ENCODE results near the gene POFUT2.

The POFUT2 gene

DNA sequence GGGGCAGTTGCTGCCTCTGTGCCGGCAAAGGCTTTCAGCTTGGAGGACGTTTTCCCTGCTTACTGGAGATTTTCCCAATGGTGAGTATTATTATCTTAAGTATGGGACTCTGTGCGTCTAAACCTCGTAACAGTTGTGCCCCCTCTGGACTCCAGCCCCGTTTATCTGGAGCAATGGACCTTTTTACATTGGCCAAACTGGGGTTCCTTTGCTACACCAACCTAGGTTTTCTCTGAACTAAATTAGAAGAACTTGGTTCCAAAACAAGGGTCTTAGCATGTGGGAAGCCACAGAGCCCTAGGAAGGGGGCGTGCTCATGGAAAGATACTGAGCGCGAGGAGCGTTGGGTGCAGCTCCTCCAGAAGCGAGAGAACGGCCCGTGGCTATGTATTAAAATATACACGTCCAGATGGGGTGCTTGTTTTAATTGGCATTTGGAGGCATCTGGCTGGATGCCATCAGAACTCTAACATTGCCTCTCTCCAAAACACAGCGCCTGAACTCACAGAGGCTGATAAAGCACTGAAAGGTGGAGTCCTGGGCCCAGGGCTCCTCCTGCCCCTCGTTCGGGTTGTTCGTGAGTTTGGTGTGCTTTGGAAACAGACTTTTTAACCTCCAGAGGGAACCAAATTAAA is 28.4 kb downstream of the POFUT2 start:
- peaks cover 0 to 65% (median 22%) of the 10 kb centered on the region in 4 experiments for H3K4me1 ChIP-seq (ENCODE audit: control extremely low read depth in 1 of 4, control insufficient read depth in 4 of 4, insufficient read depth in 4 of 4, low read length in 3 of 4)
- no peak overlapping the region for H3K27ac ChIP-seq (ENCODE audit: insufficient read depth in 1 of 2, low read depth in 1 of 2, low read length in 2 of 2, poor library complexity in 1 of 2, severe bottlenecking in 2 of 2)
- DNase-seq = peak in 1 of 3 donors; percentile 13
- H3K27me3 ChIP-seq (replicated peaks in 2 of 5; ENCODE audit: control insufficient read depth in 4 of 5, insufficient read depth in 5 of 5, low read length in 4 of 5) = no peaks in the 10 kb centered on the region
- no peak overlapping the region for H3K4me3 ChIP-seq (ENCODE audit: control insufficient read depth in 1 of 7, extremely low read depth in 1 of 7, insufficient read depth in 4 of 7, low read depth in 2 of 7, low read length in 6 of 7)
- CTCF ChIA-PET = interaction anchor here (1.3 kb wide), 1 partner anchor 119 kb away, joined by 5 read pairs; no protein-coding TSS in a partner anchor
- POLR2A ChIA-PET = no interaction called here
- 94% methylated on average over 11 of the region's 17 CpGs for WGBS (ENCODE audit: insufficient coverage)
- H3K36me3 ChIP-seq (ENCODE audit: control insufficient read depth in 4 of 4, insufficient read depth in 4 of 4, low read length in 3 of 4) = peaks cover 0 to 12% (median 6%) of the 10 kb centered on the region in 4 experiments
- no peaks in the 10 kb centered on the region for H3K9me3 ChIP-seq (ENCODE audit: control extremely low read depth in 1 of 5, control insufficient read depth in 4 of 5, insufficient read depth in 2 of 5, low read depth in 1 of 5, low read length in 4 of 5)

DNA sequence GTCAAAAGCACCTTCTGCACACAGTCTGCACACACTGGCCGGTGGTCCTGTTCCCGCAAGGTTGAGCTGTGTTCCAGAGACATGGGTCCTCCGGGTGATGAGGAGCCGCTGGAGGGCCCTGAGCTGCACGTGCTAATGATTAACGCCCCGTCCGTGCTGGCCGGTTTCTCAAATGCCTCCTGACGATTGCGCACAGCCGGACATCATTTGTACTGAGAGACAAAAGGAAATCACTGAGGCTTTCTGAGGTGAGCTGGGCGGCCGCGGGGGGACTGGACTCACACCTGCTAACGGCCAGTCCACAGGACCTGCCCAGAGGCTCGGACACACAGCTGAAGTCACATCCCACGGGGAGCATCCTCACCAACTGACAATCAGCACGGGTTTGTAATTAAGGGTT is 29.2 kb downstream of the POFUT2 start:
- peaks cover 0 to 5% (median 2%) of the 10 kb centered on the region in 4 experiments for H3K36me3 ChIP-seq (ENCODE audit: control insufficient read depth in 4 of 4, insufficient read depth in 4 of 4, low read length in 3 of 4)
- no peak for DNase-seq
- H3K27me3 ChIP-seq (replicated peaks in 2 of 5; ENCODE audit: control insufficient read depth in 4 of 5, insufficient read depth in 5 of 5, low read length in 4 of 5) = no peaks in the 10 kb centered on the region
- H3K9me3 ChIP-seq (ENCODE audit: control extremely low read depth in 1 of 5, control insufficient read depth in 4 of 5, insufficient read depth in 2 of 5, low read depth in 1 of 5, low read length in 4 of 5) = no peaks in the 10 kb centered on the region
- ChIA-PET CTCF (interaction anchor here (1.3 kb wide), 1 partner anchor 118 kb away, joined by 5 read pairs; no protein-coding TSS in a partner anchor), POLR2A (no interaction called here)
- no peak overlapping the region for H3K27ac ChIP-seq (ENCODE audit: insufficient read depth in 1 of 2, low read depth in 1 of 2, low read length in 2 of 2, poor library complexity in 1 of 2, severe bottlenecking in 2 of 2)
- 91% methylated on average over 18 of the region's 19 CpGs for WGBS (ENCODE audit: insufficient coverage)
- H3K4me1 ChIP-seq (ENCODE audit: control extremely low read depth in 1 of 4, control insufficient read depth in 4 of 4, insufficient read depth in 4 of 4, low read length in 3 of 4) = peaks cover 0 to 70% (median 22%) of the 10 kb centered on the region in 4 experiments
- H3K4me3 ChIP-seq (ENCODE audit: control insufficient read depth in 1 of 7, extremely low read depth in 1 of 7, insufficient read depth in 4 of 7, low read depth in 2 of 7, low read length in 6 of 7) = no peak overlapping the region

- 91% methylated on average over 37 of the region's 40 CpGs for WGBS (ENCODE audit: insufficient coverage)
- CTCF ChIA-PET = interaction anchor here (0.9 to 2.0 kb wide), 3 partner anchors 10 to 121 kb away, joined by 3 to 9 read pairs (median 3); no protein-coding TSS in a partner anchor
- Histone ChIP-seq H3K4me1 (ENCODE audit: control extremely low read depth in 1 of 4, control insufficient read depth in 4 of 4, insufficient read depth in 4 of 4, low read length in 3 of 4) (peaks cover 0 to 76% (median 22%) of the 10 kb centered on the region in 4 experiments), H3K27me3 (replicated peaks in 2 of 5; ENCODE audit: control insufficient read depth in 4 of 5, insufficient read depth in 5 of 5, low read length in 4 of 5) (no peaks in the 10 kb centered on the region), H3K36me3 (ENCODE audit: control insufficient read depth in 4 of 4, insufficient read depth in 4 of 4, low read length in 3 of 4) (no peaks in the 10 kb centered on the region), H3K27ac (ENCODE audit: insufficient read depth in 1 of 2, low read depth in 1 of 2, low read length in 2 of 2, poor library complexity in 1 of 2, severe bottlenecking in 2 of 2) (no peak overlapping the region), H3K4me3 (ENCODE audit: control insufficient read depth in 1 of 7, extremely low read depth in 1 of 7, insufficient read depth in 4 of 7, low read depth in 2 of 7, low read length in 6 of 7) (no peak overlapping the region), H3K9me3 (ENCODE audit: control extremely low read depth in 1 of 5, control insufficient read depth in 4 of 5, insufficient read depth in 2 of 5, low read depth in 1 of 5, low read length in 4 of 5) (no peaks in the 10 kb centered on the region)
- POLR2A ChIA-PET = no interaction called here
- peak in 2 of 3 donors; percentile 10 to 24 for DNase-seq
Measured at GRCh38 chr21:45257673-45258341, 29.9 kb downstream of the POFUT2 start.

DNA sequence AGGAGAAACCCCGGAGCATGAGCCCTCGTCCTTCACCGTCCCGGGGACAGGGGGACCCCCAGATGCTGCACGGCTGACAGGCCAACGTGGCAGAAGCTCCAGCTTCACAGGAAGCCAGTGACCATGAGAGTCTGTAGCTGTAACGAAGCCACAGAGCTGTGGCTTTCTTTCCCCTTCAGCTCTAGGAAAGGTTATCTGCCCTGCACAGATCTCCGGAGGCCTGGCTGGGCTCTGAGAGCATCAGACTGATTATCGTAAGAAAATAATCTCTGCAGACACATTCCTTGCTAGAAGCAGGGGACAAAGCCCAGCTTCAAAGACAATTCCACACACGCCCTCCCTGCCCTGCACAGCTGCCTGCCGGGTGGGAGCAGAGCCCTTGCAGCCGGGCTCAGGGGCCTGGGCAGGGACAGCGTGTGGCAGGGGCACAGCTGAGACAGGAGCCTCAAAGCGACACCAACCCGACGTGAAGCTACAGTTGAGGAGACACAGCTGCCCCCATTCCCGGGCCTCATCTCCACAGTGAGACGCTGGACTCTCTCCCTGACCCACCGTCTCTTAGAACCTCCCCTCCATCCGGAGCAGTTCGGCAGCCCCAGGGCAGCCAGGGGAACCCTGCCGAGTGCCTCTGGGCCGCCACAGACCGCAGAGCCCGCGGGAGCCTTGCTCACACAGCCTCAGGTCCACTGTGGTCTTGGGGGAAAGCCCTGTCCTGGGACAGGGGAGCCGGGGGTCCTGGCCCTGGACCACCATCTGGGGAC is 30.6 kb downstream of the POFUT2 start:
- 35% methylated on average over 26 of the region's 27 CpGs for WGBS (ENCODE audit: insufficient coverage)
- Histone ChIP-seq H3K4me1 (ENCODE audit: control extremely low read depth in 1 of 4, control insufficient read depth in 4 of 4, insufficient read depth in 4 of 4, low read length in 3 of 4) (peaks cover 0 to 81% (median 22%) of the 10 kb centered on the region in 4 experiments), H3K36me3 (ENCODE audit: control insufficient read depth in 4 of 4, insufficient read depth in 4 of 4, low read length in 3 of 4) (no peaks in the 10 kb centered on the region), H3K27ac (ENCODE audit: insufficient read depth in 1 of 2, low read depth in 1 of 2, low read length in 2 of 2, poor library complexity in 1 of 2, severe bottlenecking in 2 of 2) (peak overlapping the region in 1 of 2 experiments; percentile 54), H3K4me3 (ENCODE audit: control insufficient read depth in 1 of 7, extremely low read depth in 1 of 7, insufficient read depth in 4 of 7, low read depth in 2 of 7, low read length in 6 of 7) (peak overlapping the region in 2 of 7 experiments; percentile 29 to 54), H3K27me3 (replicated peaks in 2 of 5; ENCODE audit: control insufficient read depth in 4 of 5, insufficient read depth in 5 of 5, low read length in 4 of 5) (no peaks in the 10 kb centered on the region), H3K9me3 (ENCODE audit: control extremely low read depth in 1 of 5, control insufficient read depth in 4 of 5, insufficient read depth in 2 of 5, low read depth in 1 of 5, low read length in 4 of 5) (no peaks in the 10 kb centered on the region)
- CTCF ChIA-PET = interaction anchor here (0.9 to 2.0 kb wide), 6 partner anchors 9 to 126 kb away, joined by 3 to 9 read pairs (median 3); no protein-coding TSS in a partner anchor
- POLR2A ChIA-PET = interaction anchor here (0.5 to 0.9 kb wide), 4 partner anchors 14 to 760 kb away, joined by 3 to 6 read pairs (median 3); no protein-coding TSS in a partner anchor
- peak; percentile 91 to 99 (median 97) for DNase-seq

DNA sequence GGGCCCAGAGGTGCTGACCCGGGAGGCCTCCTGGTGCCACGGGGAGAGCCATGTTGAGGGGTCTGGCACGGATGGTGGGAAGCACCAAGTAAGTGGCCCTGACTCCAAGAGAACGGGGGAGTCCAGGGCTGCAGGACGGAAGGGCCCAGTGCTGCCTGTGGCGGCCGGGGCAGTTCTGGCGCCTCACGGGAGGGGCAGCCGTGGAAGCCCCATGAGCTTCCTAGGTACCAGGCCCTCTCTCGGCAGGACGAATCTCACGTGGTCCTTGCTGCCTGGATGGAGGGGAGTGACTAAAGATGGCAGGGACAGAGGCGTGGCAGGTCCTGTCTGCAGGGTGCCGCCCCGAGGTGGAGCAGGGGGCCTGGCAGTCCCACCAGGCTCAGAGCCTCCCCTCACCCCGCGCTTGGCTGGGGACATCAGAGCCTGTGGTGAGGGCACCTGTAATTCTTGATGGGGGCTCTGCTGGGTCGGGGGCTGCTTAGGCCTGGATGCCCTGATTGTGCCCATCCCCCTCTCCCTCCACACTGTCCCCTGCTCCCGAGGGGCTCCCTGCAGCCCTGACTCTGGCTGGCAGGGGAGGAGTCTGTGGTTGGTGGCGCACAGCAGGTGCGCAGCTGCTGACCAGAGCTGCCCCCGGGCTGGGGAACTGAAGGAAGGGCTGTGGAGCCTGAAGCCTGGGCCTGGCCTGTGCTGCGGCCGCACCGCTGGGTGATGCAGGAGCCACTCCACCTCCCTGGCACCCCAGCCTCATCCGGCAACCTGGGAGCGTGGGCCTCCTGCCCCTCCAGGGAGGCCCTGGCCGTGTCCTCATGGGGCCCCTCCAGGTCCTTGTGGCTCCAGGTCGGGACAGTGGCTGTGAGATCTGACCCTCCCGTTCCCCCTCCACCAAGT is 31.4 kb downstream of the POFUT2 start:
- Histone ChIP-seq H3K4me1 (ENCODE audit: control extremely low read depth in 1 of 4, control insufficient read depth in 4 of 4, insufficient read depth in 4 of 4, low read length in 3 of 4) (peaks cover 0 to 90% (median 22%) of the 10 kb centered on the region in 4 experiments), H3K4me3 (ENCODE audit: control insufficient read depth in 1 of 7, extremely low read depth in 1 of 7, insufficient read depth in 4 of 7, low read depth in 2 of 7, low read length in 6 of 7) (peak overlapping the region in 3 of 7 experiments; percentile 0 to 54 (median 18)), H3K27me3 (replicated peaks in 2 of 5; ENCODE audit: control insufficient read depth in 4 of 5, insufficient read depth in 5 of 5, low read length in 4 of 5) (no peaks in the 10 kb centered on the region), H3K27ac (ENCODE audit: insufficient read depth in 1 of 2, low read depth in 1 of 2, low read length in 2 of 2, poor library complexity in 1 of 2, severe bottlenecking in 2 of 2) (peak overlapping the region in 1 of 2 experiments; percentile 54), H3K9me3 (ENCODE audit: control extremely low read depth in 1 of 5, control insufficient read depth in 4 of 5, insufficient read depth in 2 of 5, low read depth in 1 of 5, low read length in 4 of 5) (no peaks in the 10 kb centered on the region), H3K36me3 (ENCODE audit: control insufficient read depth in 4 of 4, insufficient read depth in 4 of 4, low read length in 3 of 4) (no peaks in the 10 kb centered on the region)
- ChIA-PET CTCF (interaction anchor here (0.9 to 2.0 kb wide), 6 partner anchors 8 to 126 kb away, joined by 3 to 9 read pairs (median 3); no protein-coding TSS in a partner anchor), POLR2A (interaction anchor here (0.5 to 0.9 kb wide), 4 partner anchors 15 to 759 kb away, joined by 3 to 6 read pairs (median 3); no protein-coding TSS in a partner anchor)
- 56% methylated on average over 23 of the region's 31 CpGs for WGBS (ENCODE audit: insufficient coverage)
- peak; percentile 29 to 88 (median 80) for DNase-seq

DNA sequence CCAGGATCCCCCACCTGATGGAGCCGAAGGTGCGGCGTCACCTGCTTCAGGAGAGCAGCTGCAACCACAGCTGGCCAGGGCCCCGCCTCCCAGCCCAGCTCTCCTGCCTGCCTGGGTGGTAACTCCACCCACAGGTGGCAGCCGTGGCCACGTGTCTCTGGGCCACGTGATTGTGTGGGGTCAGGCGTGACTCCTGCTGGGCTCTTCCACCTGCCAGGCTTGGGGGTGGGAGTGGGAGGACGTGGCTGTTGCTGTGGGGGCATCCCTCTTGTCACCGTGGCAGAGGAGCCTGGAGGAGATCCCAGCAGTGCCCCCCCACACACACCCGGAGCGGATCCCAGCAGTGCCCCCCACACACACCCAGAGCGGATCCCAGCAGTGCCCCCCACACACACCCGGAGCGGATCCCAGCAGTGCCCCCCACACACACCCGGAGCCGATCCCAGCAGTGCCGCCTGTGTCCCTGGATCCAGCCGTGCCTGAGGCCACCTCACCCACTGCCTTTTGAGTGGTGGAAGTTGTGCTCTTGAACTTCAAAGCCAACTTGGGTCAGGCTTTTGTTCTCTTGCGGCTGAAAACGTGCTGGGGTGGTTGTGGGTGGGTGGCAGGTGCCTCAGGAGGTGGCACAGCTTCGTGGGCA is 32.2 kb downstream of the POFUT2 start:
- 80% methylated on average over 15 of the region's 22 CpGs for WGBS (ENCODE audit: insufficient coverage)
- CTCF ChIA-PET = no interaction called here
- peak in 2 of 3 donors; percentile 11 to 21 for DNase-seq

More for the DNA sequence above, 32.2 kb downstream of the POFUT2 start:
- no peaks in the 10 kb centered on the region for H3K36me3 ChIP-seq (ENCODE audit: control insufficient read depth in 4 of 4, insufficient read depth in 4 of 4, low read length in 3 of 4)
- POLR2A ChIA-PET = no interaction called here
- peaks cover 0 to 2% (median 0%) of the 10 kb centered on the region in 5 experiments for H3K9me3 ChIP-seq (ENCODE audit: control extremely low read depth in 1 of 5, control insufficient read depth in 4 of 5, insufficient read depth in 2 of 5, low read depth in 1 of 5, low read length in 4 of 5)
- H3K27ac ChIP-seq (ENCODE audit: insufficient read depth in 1 of 2, low read depth in 1 of 2, low read length in 2 of 2, poor library complexity in 1 of 2, severe bottlenecking in 2 of 2) = no peak overlapping the region
- no peaks in the 10 kb centered on the region for H3K27me3 ChIP-seq (replicated peaks in 2 of 5; ENCODE audit: control insufficient read depth in 4 of 5, insufficient read depth in 5 of 5, low read length in 4 of 5)
- H3K4me1 ChIP-seq (ENCODE audit: control extremely low read depth in 1 of 4, control insufficient read depth in 4 of 4, insufficient read depth in 4 of 4, low read length in 3 of 4) = peaks cover 0 to 87% (median 21%) of the 10 kb centered on the region in 4 experiments
- no peak overlapping the region for H3K4me3 ChIP-seq (ENCODE audit: control insufficient read depth in 1 of 7, extremely low read depth in 1 of 7, insufficient read depth in 4 of 7, low read depth in 2 of 7, low read length in 6 of 7)

Data from common myeloid progenitor, CD34-positive (primary cell).